IMR-90 (cell line): Measurements from ENCODE around the gene SLAMF6. TPM values are rescaled to one million over a fixed set of nuclear protein-coding genes. Genes with fewer than 3 reads are reported as not detected.

Source experiments
- ATAC-seq: fragments of 200-7000 bp; cut with Tn5 transposase; 2 replicates; pipeline ENCODE4 v1.9.1; 2020; ENCODE audit warnings: low read depth, mild to moderate bottlenecking, moderate library complexity
- BruUV-seq: library from RNA; stranded (reverse); fragments of 400-500 nt; replicated peaks from 2 replicates; lab custom pipeline; 2021; lab: Mats Ljungman, UMichigan
- CTCF ChIA-PET: fragments of 300-600 bp; formaldehyde crosslinking; extraction: SDS; loops from one replicate; lab custom pipeline; 2021; ENCODE audit warnings: antibody characterized with exemption; lab: Yijun Ruan, JAX
- POLR2A ChIA-PET: fragments of 300-600 bp; sonication (Branson Sonifier 250); formaldehyde crosslinking; loops from one replicate; lab custom pipeline; 2022; ENCODE audit warnings: antibody characterized with exemption; ENCODE audit not compliant: unreplicated experiment; lab: Charles Lee
- DNase-seq: peaks from one replicate; pipeline ENCODE4 v3.0.0; 2013
- H2AFZ ChIP-seq: replicated peaks from 2 replicates; pipeline ENCODE3; 2013; ENCODE audit warnings: low read length, mild to moderate bottlenecking; ENCODE audit not compliant: poor library complexity
- H2AK5ac ChIP-seq: 2 replicates; pipeline ENCODE4 v1.6.1; 2013; ENCODE audit warnings: low read depth, low read length, inconsistent platforms
- H2AK9ac ChIP-seq: replicated peaks from 2 replicates; pipeline ENCODE3; 2013; ENCODE audit warnings: mild to moderate bottlenecking, low read depth, low read length, moderate library complexity; ENCODE audit not compliant: poor library complexity
- H2BK120ac ChIP-seq: 2 replicates; pipeline ENCODE4 v1.6.1; 2013; ENCODE audit warnings: low read depth, low read length, inconsistent platforms
- H2BK15ac ChIP-seq: 3 replicates; pipeline ENCODE4 v1.6.1; 2013; ENCODE audit warnings: low read depth, low read length, inconsistent platforms
- H2BK20ac ChIP-seq: 2 replicates; pipeline ENCODE4 v1.6.1; 2013; ENCODE audit warnings: low read depth, mild to moderate bottlenecking, inconsistent platforms, low read length, moderate library complexity
- H2BK5ac ChIP-seq: 2 replicates; pipeline ENCODE4 v1.6.1; 2013; ENCODE audit warnings: mild to moderate bottlenecking, low read depth, low read length, inconsistent platforms; ENCODE audit not compliant: poor library complexity, severe bottlenecking
- H3K14ac ChIP-seq: replicated peaks from 2 replicates; pipeline ENCODE4 v1.6.1; 2013; ENCODE audit warnings: low read depth, low read length, inconsistent platforms
- H3K18ac ChIP-seq: 2 replicates; pipeline ENCODE4 v1.6.1; 2013; ENCODE audit warnings: low read depth, low read length, control low read depth
- H3K23ac ChIP-seq: 2 replicates; pipeline ENCODE4 v1.6.1; 2013; ENCODE audit warnings: low read depth, low read length, inconsistent platforms
- H3K27ac ChIP-seq: 2 replicates; pipeline ENCODE4 v1.5.1; 2013; ENCODE audit warnings: mild to moderate bottlenecking, control low read depth, low read length; ENCODE audit not compliant: insufficient read depth
- H3K27me3 ChIP-seq: 2 replicates; pipeline ENCODE4 v1.6.1; 2013; ENCODE audit warnings: low read length; ENCODE audit not compliant: control insufficient read depth, insufficient read depth
- H3K36me3 ChIP-seq: 2 replicates; pipeline ENCODE4 v1.6.1; 2013; ENCODE audit warnings: low read length, mixed read lengths; ENCODE audit not compliant: control insufficient read depth, insufficient read depth
- H3K4ac ChIP-seq: 2 replicates; pipeline ENCODE4 v1.6.1; 2013; ENCODE audit warnings: low read depth, low read length, inconsistent platforms
- H3K4me1 ChIP-seq: 2 replicates; pipeline ENCODE4 v1.6.1; 2013; ENCODE audit warnings: low read length, mixed read lengths; ENCODE audit not compliant: control insufficient read depth, insufficient read depth
- H3K4me2 ChIP-seq: 2 replicates; pipeline ENCODE4 v1.6.1; 2013; ENCODE audit warnings: low read depth, mild to moderate bottlenecking, control low read depth, low read length, moderate library complexity
- H3K4me3 ChIP-seq: 2 replicates; pipeline ENCODE4 v1.5.1; 2013; ENCODE audit warnings: low read depth, mild to moderate bottlenecking, control low read depth, low read length, moderate library complexity; ENCODE audit not compliant: insufficient read depth
- H3K56ac ChIP-seq: 2 replicates; pipeline ENCODE4 v1.6.1; 2013; ENCODE audit warnings: low read length, inconsistent platforms; ENCODE audit not compliant: insufficient read depth; ENCODE audit errors: extremely low read depth
- H3K79me1 ChIP-seq, 2 experiments: 2 replicates each; pipeline ENCODE4 v1.6.1; 2013; ENCODE audit warnings: low read length in 2 of 2, inconsistent platforms in 1 of 2, low read depth in 1 of 2
- H3K9ac ChIP-seq: 2 replicates; pipeline ENCODE4 v1.6.1; 2013; ENCODE audit warnings: low read depth, low read length, control low read depth
- H3K9me1 ChIP-seq: 2 replicates; pipeline ENCODE4 v1.6.1; 2013; ENCODE audit warnings: low read length, inconsistent platforms; ENCODE audit not compliant: insufficient read depth
- H3K9me3 ChIP-seq: 2 replicates; pipeline ENCODE4 v1.6.1; 2013; ENCODE audit warnings: low read length; ENCODE audit not compliant: control insufficient read depth, insufficient read depth
- H4K20me1 ChIP-seq: 2 replicates; pipeline ENCODE4 v1.6.1; 2013; ENCODE audit warnings: low read length, inconsistent platforms; ENCODE audit not compliant: insufficient read depth
- H4K5ac ChIP-seq: 2 replicates; pipeline ENCODE4 v1.6.1; 2013; ENCODE audit warnings: mild to moderate bottlenecking, low read depth, low read length, control low read depth
- H4K8ac ChIP-seq, 2 experiments: 2 replicates each; pipeline ENCODE4 v1.6.1; 2013; ENCODE audit warnings: low read depth in 2 of 2, low read length in 2 of 2, control low read depth in 1 of 2, inconsistent platforms in 1 of 2
- H4K91ac ChIP-seq: 2 replicates; pipeline ENCODE4 v1.6.1; 2013; ENCODE audit warnings: low read depth, low read length, inconsistent platforms; ENCODE audit not compliant: insufficient read depth
- BHLHE40 ChIP-seq: fragments of 150-350 bp; IDR thresholded peaks from 2 replicates; pipeline ENCODE4 v1.6.1; 2016; ENCODE audit warnings: mild to moderate bottlenecking, low read depth, low read length
- CEBPB ChIP-seq: IDR thresholded peaks from 2 replicates; pipeline ENCODE4 v1.6.1; 2012; ENCODE audit warnings: low read depth, low read length, improper control_type of control experiment
- CHD1 ChIP-seq: IDR thresholded peaks from 2 replicates; pipeline ENCODE4 v1.6.1; 2012; ENCODE audit warnings: low read depth, low read length, improper control_type of control experiment
- CTCF ChIP-seq: conservative IDR thresholded peaks from 2 replicates; pipeline ENCODE4 v1.5.1; 2012; ENCODE audit warnings: mild to moderate bottlenecking, low read depth, low read length, improper control_type of control experiment
- ELK1 ChIP-seq: fragments of 150-350 bp; IDR thresholded peaks from 2 replicates; pipeline ENCODE4 v1.6.1; 2016; ENCODE audit warnings: low read depth, mild to moderate bottlenecking, low read length, moderate library complexity, borderline replicate concordance
- FOS ChIP-seq: fragments of 150-350 bp; IDR thresholded peaks from 2 replicates; pipeline ENCODE4 v1.6.1; 2016; ENCODE audit warnings: low read depth, low read length
- MAFK ChIP-seq: IDR thresholded peaks from 2 replicates; pipeline ENCODE4 v1.6.1; 2012; ENCODE audit warnings: low read depth, low read length, improper control_type of control experiment
- MAZ ChIP-seq: IDR thresholded peaks from 2 replicates; pipeline ENCODE4 v1.6.1; 2012; ENCODE audit warnings: low read depth, mild to moderate bottlenecking, low read length, improper control_type of control experiment, moderate library complexity, borderline replicate concordance
- MXI1 ChIP-seq: IDR thresholded peaks from 2 replicates; pipeline ENCODE4 v1.6.1; 2012; ENCODE audit warnings: low read depth, mild to moderate bottlenecking, low read length, moderate library complexity, borderline replicate concordance
- NFE2L2 ChIP-seq: fragments of 150-350 bp; IDR thresholded peaks from 2 replicates; pipeline ENCODE4 v1.6.1; 2016; ENCODE audit warnings: low read depth, mild to moderate bottlenecking, low read length
- POLR2A ChIP-seq: IDR thresholded peaks from 2 replicates; pipeline ENCODE4 v1.6.1; 2012; ENCODE audit warnings: mild to moderate bottlenecking, low read depth, low read length
- RAD21 ChIP-seq: IDR thresholded peaks from 2 replicates; pipeline ENCODE4 v1.6.1; 2012; ENCODE audit warnings: low read length, improper control_type of control experiment
- RCOR1 ChIP-seq: IDR thresholded peaks from 2 replicates; pipeline ENCODE4 v1.6.1; 2012; ENCODE audit warnings: mild to moderate bottlenecking, low read length, improper control_type of control experiment; ENCODE audit not compliant: insufficient replicate concordance
- RFX5 ChIP-seq: IDR thresholded peaks from 2 replicates; pipeline ENCODE4 v1.8.0; 2012; ENCODE audit warnings: low read depth, mild to moderate bottlenecking, low read length, moderate library complexity
- SMC3 ChIP-seq: fragments of 150-350 bp; IDR thresholded peaks from 2 replicates; pipeline ENCODE4 v1.6.1; 2016; ENCODE audit warnings: low read depth, mild to moderate bottlenecking, antibody characterized with exemption, low read length, moderate library complexity
- WGBS, 2 experiments: methylation state at CpG; one replicate each; pipeline versions ENCODE4 v1.1.5 to v1.1.7; 2013; ENCODE audit warnings: missing lambda C conversion rate in 2 of 2; ENCODE audit not compliant: insufficient read length in 1 of 2; ENCODE audit errors: extremely low coverage in 2 of 2; 5-methylcytosine and 5-hydroxymethylcytosine counted together
- dilution Hi-C: fragments of 300-500 bp; cut with HindIII; formaldehyde crosslinking; loops from one replicate; pipeline ENCODE4 v1.14.3; 2018; ENCODE audit warnings: low sequenced_read_pairs; ENCODE audit not compliant: unreplicated experiment
- in situ Hi-C: fragments of 300-500 bp; cut with MboI; formaldehyde crosslinking; loops from 3 replicates; pipeline ENCODE4 v1.14.3; 2019; ENCODE audit warnings: low sequenced_read_pairs, inconsistent platforms, mixed read lengths
- intact Hi-C: fragments of 100-400 bp; cut with micrococcal nuclease; formaldehyde crosslinking; loops from 2 replicates; pipeline ENCODE4 v1.10.0; 2022
- polyA plus RNA-seq, 3 experiments: library from polyadenylated mRNA; depleted of rRNA; stranded (reverse); fragments of >200 nt; gene quantifications; 2 replicates each; pipeline ENCODE4 v1.2.3, GENCODE V29; 2012; ENCODE audit warnings: low replicate concordance in 1 of 3
- total RNA-seq: library from RNA; depleted of rRNA; stranded (reverse); fragments of >200 nt; gene quantifications from 2 replicates; pipeline ENCODE4 v1.2.3, GENCODE V29; 2012
- TF ChIP-seq, protein P1 (sequence below): fragments of 150-350 bp; IDR thresholded peaks from 2 replicates; pipeline ENCODE4 v1.6.1; 2017; ENCODE audit warnings: mild to moderate bottlenecking, antibody characterized with exemption, low read length, low read depth

SLAMF6 gene
- total and polyA plus RNA-seq, 2 of the 4 experiments (the other 2 are of a cell fraction): not detected

DNA sequence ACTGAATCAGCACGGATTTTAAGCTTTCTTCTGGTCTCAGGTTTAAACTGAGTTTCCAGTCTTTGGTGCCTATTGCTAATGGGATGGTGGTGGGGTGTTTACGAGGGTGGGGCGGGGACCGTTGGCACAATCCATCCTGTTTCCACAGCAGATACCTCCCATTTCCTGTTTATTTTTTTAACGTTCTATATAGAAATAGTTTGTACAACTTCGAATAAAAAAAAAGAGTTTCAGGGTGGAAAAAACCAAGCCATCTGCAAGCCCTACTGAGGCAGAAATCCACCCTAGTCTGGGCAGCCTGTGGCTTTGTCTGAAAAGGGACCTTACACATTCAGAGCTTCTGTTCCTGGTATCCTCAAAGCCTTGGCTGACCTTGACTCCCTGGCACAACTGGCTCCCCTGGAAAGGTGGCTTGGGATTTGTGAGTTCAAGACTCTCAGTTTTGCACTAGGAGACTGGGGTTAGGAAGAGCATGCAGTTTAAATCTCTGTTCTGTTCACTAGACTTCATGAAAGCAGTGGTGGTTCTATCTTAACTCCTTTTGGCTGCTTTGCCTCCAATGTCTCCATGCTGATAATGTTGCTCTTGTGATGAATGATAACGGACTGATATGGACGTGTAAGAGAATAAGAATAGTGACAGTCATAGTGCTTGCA is 76.0 kb downstream of the SLAMF6 start:
- no peak overlapping the region for H2AK9ac ChIP-seq
- H3K4me3 ChIP-seq: no peak overlapping the region
- no peaks in the 10 kb centered on the region for H4K20me1 ChIP-seq
- H3K9me3 ChIP-seq: no peaks in the 10 kb centered on the region
- no peak overlapping the region for H3K4me2 ChIP-seq
- no peak overlapping the region for H4K8ac ChIP-seq
- no peak overlapping the region for H2BK5ac ChIP-seq
- no peak overlapping the region for H2AFZ ChIP-seq
- H3K27me3 ChIP-seq: no peaks in the 10 kb centered on the region
- no peak overlapping the region for H2BK20ac ChIP-seq
- ChIA-PET CTCF (no interaction called here), POLR2A (no interaction called here)
- H2AK5ac ChIP-seq: no peak overlapping the region
- no peak for TF ChIP-seq RFX5
- TF ChIP-seq ELK1: no peak
- TF ChIP-seq CEBPB: no peak
- TF ChIP-seq RCOR1: no peak
- no peak for TF ChIP-seq BHLHE40
- TF ChIP-seq CHD1: no peak
- TF ChIP-seq NFE2L2: no peak
- TF ChIP-seq SMC3: no peak
- TF ChIP-seq MAFK: no peak
- TF ChIP-seq CTCF: no peak
- no peak for TF ChIP-seq MXI1
- TF ChIP-seq, protein P1, sequence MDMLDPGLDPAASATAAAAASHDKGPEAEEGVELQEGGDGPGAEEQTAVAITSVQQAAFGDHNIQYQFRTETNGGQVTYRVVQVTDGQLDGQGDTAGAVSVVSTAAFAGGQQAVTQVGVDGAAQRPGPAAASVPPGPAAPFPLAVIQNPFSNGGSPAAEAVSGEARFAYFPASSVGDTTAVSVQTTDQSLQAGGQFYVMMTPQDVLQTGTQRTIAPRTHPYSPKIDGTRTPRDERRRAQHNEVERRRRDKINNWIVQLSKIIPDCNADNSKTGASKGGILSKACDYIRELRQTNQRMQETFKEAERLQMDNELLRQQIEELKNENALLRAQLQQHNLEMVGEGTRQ: no peak
- TF ChIP-seq MAZ: no peak
- no peak for TF ChIP-seq RAD21
- TF ChIP-seq POLR2A: no peak
- TF ChIP-seq FOS: no peak
- dilution Hi-C loops (no loop called here), intact Hi-C loops (no loop called here), in situ Hi-C loops (no loop called here)
- H4K91ac ChIP-seq: no peak overlapping the region
- DNase-seq (no peak), ATAC-seq (no peak)
- no peak overlapping the region for H3K18ac ChIP-seq
- H3K56ac ChIP-seq: no peak overlapping the region
- no peak overlapping the region for H3K9ac ChIP-seq
- H3K79me1 ChIP-seq: no peaks in the 10 kb centered on the region
- H3K4me1 ChIP-seq: no peaks in the 10 kb centered on the region
- no peak overlapping the region for H3K23ac ChIP-seq
- no peak overlapping the region for H4K5ac ChIP-seq
- H2BK15ac ChIP-seq: no peak overlapping the region
- H2BK120ac ChIP-seq: no peak overlapping the region
- no peak overlapping the region for H3K4ac ChIP-seq
- H3K27ac ChIP-seq: no peak overlapping the region
- H3K36me3 ChIP-seq: no peaks in the 10 kb centered on the region
- no peak overlapping the region for H3K14ac ChIP-seq
- no TSS peak for BruUV-seq
- no CpG with 5 or more reads among the region's 8 CpGs for WGBS, 2 experiments
- H3K9me1 ChIP-seq: no peaks in the 10 kb centered on the region
